Measurements from ENCODE around the gene CHPT1. TPM values are rescaled to one million over a fixed set of nuclear protein-coding genes. Genes with fewer than 3 reads are reported as not detected.
A peak's percentile ranks its signal among the peaks of the same experiment; 100 is the strongest.

CHPT1 gene
- total and polyA plus RNA-seq, 2 of the 13 experiments (the other 11 are each of a cell fraction or from before 2014, with no cell fraction given) = 117 to 178 TPM

DNA sequence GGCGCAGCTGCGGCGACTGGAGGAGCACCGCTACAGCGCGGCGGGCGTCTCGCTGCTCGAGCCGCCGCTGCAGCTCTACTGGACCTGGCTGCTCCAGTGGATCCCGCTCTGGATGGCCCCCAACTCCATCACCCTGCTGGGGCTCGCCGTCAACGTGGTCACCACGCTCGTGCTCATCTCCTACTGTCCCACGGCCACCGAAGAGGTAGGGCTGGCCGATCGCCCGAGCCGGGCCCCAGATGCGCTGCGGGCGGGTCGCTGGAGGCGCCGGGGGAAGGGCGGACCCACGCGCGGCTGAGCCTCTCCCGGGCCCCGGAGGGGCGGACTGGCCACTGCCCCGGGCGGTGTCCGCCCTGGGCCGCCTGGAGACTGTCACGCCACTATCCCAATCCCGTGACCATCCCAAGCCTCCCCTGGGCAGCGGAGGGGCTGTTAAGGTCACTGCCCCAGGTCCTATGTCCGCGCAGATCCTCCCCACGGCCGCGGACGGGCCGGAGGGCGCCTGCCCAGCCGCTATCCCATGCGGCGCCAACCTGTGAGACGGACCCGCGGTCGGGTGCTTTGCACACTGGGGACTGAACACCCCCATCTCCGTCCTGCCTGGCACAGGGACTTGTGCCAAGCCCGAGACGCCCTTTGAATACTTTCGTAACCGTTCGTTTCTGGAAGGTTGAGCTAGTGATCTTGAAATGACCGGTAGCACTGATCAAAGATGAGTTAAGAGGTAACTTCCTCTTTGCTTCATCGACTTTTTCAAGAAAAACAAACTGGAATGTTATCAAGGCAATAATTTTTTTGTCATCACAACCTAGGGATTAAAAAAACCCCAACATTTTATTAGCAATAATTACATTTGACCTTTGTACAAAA is 725 bp downstream of the CHPT1 start (continued):
- TF ChIP-seq, protein P1, sequence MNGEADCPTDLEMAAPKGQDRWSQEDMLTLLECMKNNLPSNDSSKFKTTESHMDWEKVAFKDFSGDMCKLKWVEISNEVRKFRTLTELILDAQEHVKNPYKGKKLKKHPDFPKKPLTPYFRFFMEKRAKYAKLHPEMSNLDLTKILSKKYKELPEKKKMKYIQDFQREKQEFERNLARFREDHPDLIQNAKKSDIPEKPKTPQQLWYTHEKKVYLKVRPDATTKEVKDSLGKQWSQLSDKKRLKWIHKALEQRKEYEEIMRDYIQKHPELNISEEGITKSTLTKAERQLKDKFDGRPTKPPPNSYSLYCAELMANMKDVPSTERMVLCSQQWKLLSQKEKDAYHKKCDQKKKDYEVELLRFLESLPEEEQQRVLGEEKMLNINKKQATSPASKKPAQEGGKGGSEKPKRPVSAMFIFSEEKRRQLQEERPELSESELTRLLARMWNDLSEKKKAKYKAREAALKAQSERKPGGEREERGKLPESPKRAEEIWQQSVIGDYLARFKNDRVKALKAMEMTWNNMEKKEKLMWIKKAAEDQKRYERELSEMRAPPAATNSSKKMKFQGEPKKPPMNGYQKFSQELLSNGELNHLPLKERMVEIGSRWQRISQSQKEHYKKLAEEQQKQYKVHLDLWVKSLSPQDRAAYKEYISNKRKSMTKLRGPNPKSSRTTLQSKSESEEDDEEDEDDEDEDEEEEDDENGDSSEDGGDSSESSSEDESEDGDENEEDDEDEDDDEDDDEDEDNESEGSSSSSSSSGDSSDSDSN (CRISPR knock-in tag; IDR thresholded peaks at IDR 0.05) = peak; percentile 50
- TF ChIP-seq, protein P2, sequence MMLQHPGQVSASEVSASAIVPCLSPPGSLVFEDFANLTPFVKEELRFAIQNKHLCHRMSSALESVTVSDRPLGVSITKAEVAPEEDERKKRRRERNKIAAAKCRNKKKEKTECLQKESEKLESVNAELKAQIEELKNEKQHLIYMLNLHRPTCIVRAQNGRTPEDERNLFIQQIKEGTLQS (CRISPR knock-in tag; IDR thresholded peaks at IDR 0.05) = no peak
- TF ChIP-seq ZNF703 (CRISPR knock-in tag; IDR thresholded peaks at IDR 0.05; ENCODE audit: borderline replicate concordance) = no peak; the same call in 1 of the 2 replicates
- peak; percentile 59; the same call in 1 of the 2 replicates for TF ChIP-seq ZNF724P (CRISPR knock-in tag; IDR thresholded peaks at IDR 0.05; ENCODE audit: borderline replicate concordance)
- TF ChIP-seq ZSCAN22 (CRISPR knock-in tag; IDR thresholded peaks at IDR 0.05) = no peak
- TF ChIP-seq, protein P3, sequence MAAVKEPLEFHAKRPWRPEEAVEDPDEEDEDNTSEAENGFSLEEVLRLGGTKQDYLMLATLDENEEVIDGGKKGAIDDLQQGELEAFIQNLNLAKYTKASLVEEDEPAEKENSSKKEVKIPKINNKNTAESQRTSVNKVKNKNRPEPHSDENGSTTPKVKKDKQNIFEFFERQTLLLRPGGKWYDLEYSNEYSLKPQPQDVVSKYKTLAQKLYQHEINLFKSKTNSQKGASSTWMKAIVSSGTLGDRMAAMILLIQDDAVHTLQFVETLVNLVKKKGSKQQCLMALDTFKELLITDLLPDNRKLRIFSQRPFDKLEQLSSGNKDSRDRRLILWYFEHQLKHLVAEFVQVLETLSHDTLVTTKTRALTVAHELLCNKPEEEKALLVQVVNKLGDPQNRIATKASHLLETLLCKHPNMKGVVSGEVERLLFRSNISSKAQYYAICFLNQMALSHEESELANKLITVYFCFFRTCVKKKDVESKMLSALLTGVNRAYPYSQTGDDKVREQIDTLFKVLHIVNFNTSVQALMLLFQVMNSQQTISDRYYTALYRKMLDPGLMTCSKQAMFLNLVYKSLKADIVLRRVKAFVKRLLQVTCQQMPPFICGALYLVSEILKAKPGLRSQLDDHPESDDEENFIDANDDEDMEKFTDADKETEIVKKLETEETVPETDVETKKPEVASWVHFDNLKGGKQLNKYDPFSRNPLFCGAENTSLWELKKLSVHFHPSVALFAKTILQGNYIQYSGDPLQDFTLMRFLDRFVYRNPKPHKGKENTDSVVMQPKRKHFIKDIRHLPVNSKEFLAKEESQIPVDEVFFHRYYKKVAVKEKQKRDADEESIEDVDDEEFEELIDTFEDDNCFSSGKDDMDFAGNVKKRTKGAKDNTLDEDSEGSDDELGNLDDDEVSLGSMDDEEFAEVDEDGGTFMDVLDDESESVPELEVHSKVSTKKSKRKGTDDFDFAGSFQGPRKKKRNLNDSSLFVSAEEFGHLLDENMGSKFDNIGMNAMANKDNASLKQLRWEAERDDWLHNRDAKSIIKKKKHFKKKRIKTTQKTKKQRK (IDR thresholded peaks at IDR 0.05; ENCODE audit: low read length) = no peak
- no peak for TF ChIP-seq ZNF256 (CRISPR knock-in tag; conservative IDR thresholded peaks at IDR 0.05)
- TF ChIP-seq POLR2AphosphoS5 (IDR thresholded peaks at IDR 0.05; ENCODE audit: low read depth, low read length) = peak; percentile 36; the same call in 1 of the 2 replicates
- TF ChIP-seq, protein P4, sequence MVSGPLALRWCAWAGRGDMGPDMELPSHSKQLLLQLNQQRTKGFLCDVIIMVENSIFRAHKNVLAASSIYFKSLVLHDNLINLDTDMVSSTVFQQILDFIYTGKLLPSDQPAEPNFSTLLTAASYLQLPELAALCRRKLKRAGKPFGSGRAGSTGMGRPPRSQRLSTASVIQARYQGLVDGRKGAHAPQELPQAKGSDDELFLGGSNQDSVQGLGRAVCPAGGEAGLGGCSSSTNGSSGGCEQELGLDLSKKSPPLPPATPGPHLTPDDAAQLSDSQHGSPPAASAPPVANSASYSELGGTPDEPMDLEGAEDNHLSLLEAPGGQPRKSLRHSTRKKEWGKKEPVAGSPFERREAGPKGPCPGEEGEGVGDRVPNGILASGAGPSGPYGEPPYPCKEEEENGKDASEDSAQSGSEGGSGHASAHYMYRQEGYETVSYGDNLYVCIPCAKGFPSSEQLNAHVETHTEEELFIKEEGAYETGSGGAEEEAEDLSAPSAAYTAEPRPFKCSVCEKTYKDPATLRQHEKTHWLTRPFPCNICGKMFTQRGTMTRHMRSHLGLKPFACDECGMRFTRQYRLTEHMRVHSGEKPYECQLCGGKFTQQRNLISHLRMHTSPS (CRISPR knock-in tag; IDR thresholded peaks at IDR 0.05; ENCODE audit: low read depth) = peak; percentile 48
- no peak for TF ChIP-seq ZNF766 (CRISPR knock-in tag; IDR thresholded peaks at IDR 0.05; ENCODE audit: borderline replicate concordance)
- TF ChIP-seq ARNT (IDR thresholded peaks at IDR 0.05) = no peak
- no peak for TF ChIP-seq ZEB1 (IDR thresholded peaks at IDR 0.05; ENCODE audit: insufficient replicate concordance, low read depth)
- no peak for TF ChIP-seq HNRNPLL (IDR thresholded peaks at IDR 0.05; ENCODE audit: low read depth, low read length, poor library complexity, severe bottlenecking)
- TF ChIP-seq PBX2 (CRISPR knock-in tag; IDR thresholded peaks at IDR 0.05) = no peak
- no peak for TF ChIP-seq SRF (IDR thresholded peaks at IDR 0.05; ENCODE audit: low read depth, low read length)
- no peak for TF ChIP-seq FOXJ3 (CRISPR knock-in tag; IDR thresholded peaks at IDR 0.05; ENCODE audit: borderline replicate concordance)
- no peak for TF ChIP-seq MYNN (CRISPR knock-in tag; IDR thresholded peaks at IDR 0.05; ENCODE audit: low read depth)
- no peak for TF ChIP-seq ZFP36L2 (CRISPR knock-in tag; IDR thresholded peaks at IDR 0.05)
- peak; percentile 50; the same call in 1 of the 2 replicates for TF ChIP-seq MYC (CRISPR knock-in tag; IDR thresholded peaks at IDR 0.05; ENCODE audit: borderline replicate concordance)
- 0 out of 2 replicates have a peak, but pooled peaks have one; percentile 66 for TF ChIP-seq ZNF446 (CRISPR knock-in tag; IDR thresholded peaks at IDR 0.05)
- TF ChIP-seq ZNF451 (CRISPR knock-in tag; IDR thresholded peaks at IDR 0.05) = no peak
